Measurements from ENCODE around the gene ARFGAP1.

ARFGAP1 gene

DNA sequence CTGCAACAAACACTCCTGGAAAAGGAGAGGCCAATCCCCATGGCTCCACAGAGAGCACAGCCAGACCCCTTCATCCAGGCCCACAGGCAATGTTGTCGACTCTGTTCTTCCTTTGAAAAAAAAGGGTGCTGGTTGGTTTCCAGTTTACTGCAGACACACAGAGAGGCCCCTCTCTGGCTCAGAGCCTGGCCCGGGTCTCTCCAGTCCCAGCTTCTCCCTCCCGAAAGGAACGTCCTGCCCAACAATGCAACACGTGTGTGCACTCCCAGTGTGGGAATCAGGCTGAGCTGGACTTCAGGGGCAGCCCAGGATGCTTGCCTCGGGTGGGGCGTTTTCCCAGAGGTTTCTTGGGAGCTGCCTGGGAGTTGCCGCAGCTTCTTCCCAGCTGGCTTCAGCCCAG, 13.8 kb upstream of the ARFGAP1 start:
- TF ChIP-seq, protein P1, sequence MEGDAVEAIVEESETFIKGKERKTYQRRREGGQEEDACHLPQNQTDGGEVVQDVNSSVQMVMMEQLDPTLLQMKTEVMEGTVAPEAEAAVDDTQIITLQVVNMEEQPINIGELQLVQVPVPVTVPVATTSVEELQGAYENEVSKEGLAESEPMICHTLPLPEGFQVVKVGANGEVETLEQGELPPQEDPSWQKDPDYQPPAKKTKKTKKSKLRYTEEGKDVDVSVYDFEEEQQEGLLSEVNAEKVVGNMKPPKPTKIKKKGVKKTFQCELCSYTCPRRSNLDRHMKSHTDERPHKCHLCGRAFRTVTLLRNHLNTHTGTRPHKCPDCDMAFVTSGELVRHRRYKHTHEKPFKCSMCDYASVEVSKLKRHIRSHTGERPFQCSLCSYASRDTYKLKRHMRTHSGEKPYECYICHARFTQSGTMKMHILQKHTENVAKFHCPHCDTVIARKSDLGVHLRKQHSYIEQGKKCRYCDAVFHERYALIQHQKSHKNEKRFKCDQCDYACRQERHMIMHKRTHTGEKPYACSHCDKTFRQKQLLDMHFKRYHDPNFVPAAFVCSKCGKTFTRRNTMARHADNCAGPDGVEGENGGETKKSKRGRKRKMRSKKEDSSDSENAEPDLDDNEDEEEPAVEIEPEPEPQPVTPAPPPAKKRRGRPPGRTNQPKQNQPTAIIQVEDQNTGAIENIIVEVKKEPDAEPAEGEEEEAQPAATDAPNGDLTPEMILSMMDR (IDR thresholded peaks at IDR 0.05; ENCODE audit: borderline replicate concordance, control extremely low read depth, extremely low read depth, insufficient read depth, missing control alignments) = no peak
- no peak for DNase-seq (ENCODE audit: low spot score)
- in situ Hi-C loops (cut with MboI; ENCODE audit: low sequenced_read_pairs, unreplicated experiment) = no loop called here

DNA sequence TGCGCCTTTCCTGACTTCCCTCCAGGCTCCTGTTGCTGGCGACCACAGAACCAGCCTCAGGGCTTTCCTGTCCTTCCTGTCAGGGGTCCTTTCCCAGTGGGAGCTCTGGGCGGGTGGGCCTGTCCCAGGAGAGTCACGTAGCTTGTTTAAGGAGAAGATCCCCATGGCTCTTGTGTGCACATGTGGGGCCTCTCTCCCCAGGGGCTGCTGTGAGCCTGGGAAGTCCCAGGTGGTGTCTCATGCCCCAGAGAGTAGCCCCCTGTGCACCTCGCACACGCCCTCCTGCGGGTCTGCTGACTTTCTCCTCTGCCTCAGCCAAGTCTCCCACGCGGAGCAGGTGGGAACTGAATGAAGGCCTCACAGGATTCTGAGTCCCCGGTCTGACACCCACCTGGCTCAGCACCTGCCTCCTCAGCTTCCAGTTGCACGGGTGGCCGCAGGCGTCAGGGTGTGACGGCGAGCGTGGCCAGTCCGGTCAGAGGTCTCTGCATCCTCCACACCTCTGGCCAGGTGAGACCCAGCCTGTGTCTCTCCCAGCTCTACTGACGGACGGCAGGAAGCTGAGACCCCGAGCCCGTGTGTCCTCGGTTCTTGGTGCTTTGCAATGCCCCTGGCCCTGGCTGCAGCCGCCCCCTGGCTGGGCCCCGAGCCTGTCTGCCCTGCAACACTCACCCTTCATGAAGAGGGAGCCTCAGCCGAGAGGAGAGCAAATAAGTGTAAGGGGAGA, 12.7 kb upstream of the ARFGAP1 start:
- TF ChIP-seq, protein P1 (IDR thresholded peaks at IDR 0.05; ENCODE audit: borderline replicate concordance, control extremely low read depth, extremely low read depth, insufficient read depth, missing control alignments) = no peak
- DNase-seq (ENCODE audit: low spot score) = no peak
- in situ Hi-C loops (cut with MboI; ENCODE audit: low sequenced_read_pairs, unreplicated experiment) = no loop called here

DNA sequence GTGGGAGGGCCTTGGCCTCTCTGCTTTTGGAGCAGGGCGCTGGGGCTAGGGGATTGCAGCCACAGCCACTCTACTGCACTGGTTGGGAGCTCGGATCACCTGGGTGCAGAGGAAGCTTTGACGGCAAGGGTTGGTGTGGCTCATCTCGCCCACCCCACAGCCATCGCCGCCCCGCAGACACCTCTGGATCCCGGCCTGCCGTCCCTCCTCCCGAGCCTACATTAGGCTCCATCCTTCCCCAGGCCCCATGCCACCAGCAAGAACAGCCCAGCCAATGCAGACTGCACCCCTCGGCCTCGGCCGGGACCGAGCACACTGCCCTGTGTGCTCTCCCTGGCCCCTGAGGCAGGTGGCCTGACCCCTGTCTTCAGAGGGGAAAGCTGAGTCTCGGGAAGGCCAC, 12.1 kb upstream of the ARFGAP1 start:
- in situ Hi-C loops (cut with MboI; ENCODE audit: low sequenced_read_pairs, unreplicated experiment) = no loop called here
- TF ChIP-seq, protein P1 (IDR thresholded peaks at IDR 0.05; ENCODE audit: borderline replicate concordance, control extremely low read depth, extremely low read depth, insufficient read depth, missing control alignments) = no peak
- no peak for DNase-seq (ENCODE audit: low spot score)

DNA sequence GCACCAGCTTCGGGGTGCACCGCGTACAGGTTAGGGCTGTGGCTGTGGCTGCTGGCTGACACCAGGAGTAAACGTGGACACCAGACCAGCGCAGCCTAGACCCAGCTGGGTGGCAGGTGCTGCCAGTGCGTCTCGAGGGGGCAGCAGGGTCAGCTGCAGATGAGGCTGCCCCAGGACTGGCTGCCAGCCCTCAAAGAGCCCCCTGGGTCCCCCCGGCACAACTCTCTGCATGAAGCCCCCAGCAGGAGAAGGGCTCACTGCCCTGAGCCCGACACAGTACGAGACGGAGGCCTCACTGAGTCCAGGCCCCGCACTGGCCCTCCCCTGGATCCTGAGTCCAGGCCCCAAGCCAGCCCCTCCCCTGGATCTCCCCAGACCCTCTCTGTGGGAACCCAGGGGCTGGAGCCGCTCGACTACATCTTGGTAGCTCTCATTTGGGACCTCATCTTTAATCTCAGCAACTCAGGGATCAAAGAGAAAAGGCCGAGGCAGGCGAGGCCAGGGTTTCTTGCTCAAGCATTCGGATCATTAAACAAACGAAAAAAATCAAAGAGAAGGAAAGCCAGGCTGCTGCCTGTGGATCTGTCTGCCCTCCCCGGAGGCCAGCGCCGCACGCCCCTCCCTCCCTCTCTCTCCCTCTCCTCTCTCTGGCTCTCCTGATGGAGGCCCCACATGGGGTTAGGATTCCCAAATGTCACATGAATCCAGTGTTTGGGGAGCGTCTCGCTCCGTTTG, 11.4 kb upstream of the ARFGAP1 start:
- TF ChIP-seq, protein P1 (IDR thresholded peaks at IDR 0.05; ENCODE audit: borderline replicate concordance, control extremely low read depth, extremely low read depth, insufficient read depth, missing control alignments) = no peak
- in situ Hi-C loops (cut with MboI; ENCODE audit: low sequenced_read_pairs, unreplicated experiment) = no loop called here
- DNase-seq (ENCODE audit: low spot score) = no peak

DNA sequence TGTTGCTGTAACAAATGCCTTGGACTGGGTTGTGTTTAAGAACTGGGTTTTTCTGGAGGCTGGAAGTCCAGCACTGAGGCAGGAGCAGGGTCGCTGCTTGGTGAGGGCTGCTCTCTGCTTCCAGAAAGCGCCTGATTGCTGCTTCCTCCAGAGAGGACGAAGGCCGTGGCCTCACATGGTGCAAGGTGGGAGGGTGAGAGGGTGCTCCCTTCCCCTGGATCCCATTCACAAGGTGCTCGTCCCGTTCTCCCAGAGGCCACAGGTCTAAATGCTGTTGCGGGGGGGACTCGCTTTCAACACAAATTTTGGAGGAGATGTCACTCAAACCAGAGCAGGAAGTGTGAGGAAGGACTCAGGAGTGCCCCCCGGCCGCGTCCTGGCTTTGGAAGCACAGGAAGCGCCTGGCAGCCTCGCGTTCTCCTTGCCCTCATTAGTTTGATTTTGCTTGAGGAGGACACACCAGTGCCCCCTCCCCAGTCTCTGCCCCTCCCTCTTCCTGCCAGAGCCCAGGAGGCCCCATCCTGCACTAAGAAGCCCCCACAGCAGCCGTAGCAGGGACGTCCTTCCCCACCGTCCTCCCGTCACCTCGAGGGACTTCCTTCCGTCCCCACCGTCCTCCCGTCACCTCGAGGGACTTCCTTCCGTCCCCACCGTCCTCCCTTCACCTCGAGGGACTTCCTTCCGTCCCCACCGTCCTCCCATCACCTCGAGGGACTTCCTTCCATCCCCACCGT, 10.7 kb upstream of the ARFGAP1 start:
- in situ Hi-C loops (cut with MboI; ENCODE audit: low sequenced_read_pairs, unreplicated experiment) = no loop called here
- DNase-seq (ENCODE audit: low spot score) = no peak
- TF ChIP-seq, protein P1 (IDR thresholded peaks at IDR 0.05; ENCODE audit: borderline replicate concordance, control extremely low read depth, extremely low read depth, insufficient read depth, missing control alignments) = no peak

DNA sequence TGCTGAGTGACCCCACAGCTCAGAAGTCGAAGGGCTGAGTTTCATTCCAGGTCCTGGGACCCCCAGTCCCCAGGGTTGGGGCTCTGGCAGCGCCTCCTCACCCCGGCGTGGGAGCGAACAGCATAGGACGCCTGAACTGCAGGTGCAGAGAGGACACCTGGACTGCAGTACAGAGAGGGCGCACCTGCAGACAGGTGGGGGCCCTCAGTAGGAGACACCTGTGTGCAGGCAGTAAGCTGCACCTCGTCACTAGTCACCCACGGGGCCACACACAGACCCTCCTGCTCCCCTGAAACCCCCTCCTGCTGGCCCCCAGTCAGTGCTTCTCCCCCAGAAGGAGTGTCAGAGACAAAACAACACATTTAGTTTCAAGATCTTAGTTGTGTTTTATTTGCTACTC, 9.8 kb upstream of the ARFGAP1 start:
- no peak for DNase-seq (ENCODE audit: low spot score)
- TF ChIP-seq, protein P1 (IDR thresholded peaks at IDR 0.05; ENCODE audit: borderline replicate concordance, control extremely low read depth, extremely low read depth, insufficient read depth, missing control alignments) = no peak
- in situ Hi-C loops (cut with MboI; ENCODE audit: low sequenced_read_pairs, unreplicated experiment) = no loop called here
